Sigmoid colon (tissue), 4 donors: Measurements from ENCODE around the gene SLC28A1.

Experiments used
- POLR2A ChIP-seq, 2 donors: fragments of 450-650 bp; IDR thresholded peaks; one replicate each; pipeline ENCODE4 v1.6.1; 2016; ENCODE audit warnings: antibody characterized with exemption in 2 of 2, mild to moderate bottlenecking in 2 of 2, moderate library complexity in 2 of 2
- POLR2AphosphoS5 ChIP-seq, 4 donors: sonication (generic); formaldehyde crosslinking; IDR thresholded peaks; one replicate each; pipeline ENCODE4 v1.6.1; 2017; ENCODE audit warnings: antibody characterized with exemption in 4 of 4
- TF ChIP-seq, protein P1 (sequence below), 4 experiments: fragments of 450-650 bp in 3 of 4; fragments of 200-600 bp in 1 of 4; IDR thresholded peaks; one replicate each; pipeline ENCODE4 v1.5.1; 2016 to 2019; ENCODE audit warnings: antibody characterized with exemption in 4 of 4, mild to moderate bottlenecking in 3 of 4, moderate library complexity in 2 of 4

DNA sequence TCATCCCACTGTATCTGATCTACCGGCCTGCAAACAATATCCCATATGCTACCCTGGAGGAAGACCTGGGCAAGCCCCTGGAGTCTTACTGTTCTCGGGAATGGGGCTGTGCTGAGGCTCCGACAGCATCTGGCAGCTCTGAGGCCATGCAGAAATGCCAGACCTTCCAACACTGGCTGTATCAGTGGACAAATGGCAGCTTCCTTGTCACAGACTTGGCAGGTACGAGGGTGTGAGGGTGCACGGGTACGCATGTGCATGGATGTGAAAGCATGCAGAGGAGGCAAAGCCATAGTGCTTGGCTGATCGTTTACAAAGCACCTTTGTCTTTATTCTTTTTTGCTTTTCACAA lies 20.0 kb upstream of the SLC28A1 start:
- TF ChIP-seq POLR2A (IDR thresholded peaks at IDR 0.05): no peak
- TF ChIP-seq, protein P1, sequence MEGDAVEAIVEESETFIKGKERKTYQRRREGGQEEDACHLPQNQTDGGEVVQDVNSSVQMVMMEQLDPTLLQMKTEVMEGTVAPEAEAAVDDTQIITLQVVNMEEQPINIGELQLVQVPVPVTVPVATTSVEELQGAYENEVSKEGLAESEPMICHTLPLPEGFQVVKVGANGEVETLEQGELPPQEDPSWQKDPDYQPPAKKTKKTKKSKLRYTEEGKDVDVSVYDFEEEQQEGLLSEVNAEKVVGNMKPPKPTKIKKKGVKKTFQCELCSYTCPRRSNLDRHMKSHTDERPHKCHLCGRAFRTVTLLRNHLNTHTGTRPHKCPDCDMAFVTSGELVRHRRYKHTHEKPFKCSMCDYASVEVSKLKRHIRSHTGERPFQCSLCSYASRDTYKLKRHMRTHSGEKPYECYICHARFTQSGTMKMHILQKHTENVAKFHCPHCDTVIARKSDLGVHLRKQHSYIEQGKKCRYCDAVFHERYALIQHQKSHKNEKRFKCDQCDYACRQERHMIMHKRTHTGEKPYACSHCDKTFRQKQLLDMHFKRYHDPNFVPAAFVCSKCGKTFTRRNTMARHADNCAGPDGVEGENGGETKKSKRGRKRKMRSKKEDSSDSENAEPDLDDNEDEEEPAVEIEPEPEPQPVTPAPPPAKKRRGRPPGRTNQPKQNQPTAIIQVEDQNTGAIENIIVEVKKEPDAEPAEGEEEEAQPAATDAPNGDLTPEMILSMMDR (IDR thresholded peaks at IDR 0.05): no peak
- TF ChIP-seq POLR2AphosphoS5 (IDR thresholded peaks at IDR 0.05): no peak
